Measurements from ENCODE around the gene HSH2D. TPM values are rescaled to one million over a fixed set of nuclear protein-coding genes. Genes with fewer than 3 reads are reported as not detected.

The HSH2D gene
- polyA plus RNA-seq, 10 donors: 0.07 to 1.3 (median 0.37) TPM

GRCh38 chr19:16193466-16193865 is 50.0 kb downstream of the HSH2D start:
- no peak for DNase-seq

DNA sequence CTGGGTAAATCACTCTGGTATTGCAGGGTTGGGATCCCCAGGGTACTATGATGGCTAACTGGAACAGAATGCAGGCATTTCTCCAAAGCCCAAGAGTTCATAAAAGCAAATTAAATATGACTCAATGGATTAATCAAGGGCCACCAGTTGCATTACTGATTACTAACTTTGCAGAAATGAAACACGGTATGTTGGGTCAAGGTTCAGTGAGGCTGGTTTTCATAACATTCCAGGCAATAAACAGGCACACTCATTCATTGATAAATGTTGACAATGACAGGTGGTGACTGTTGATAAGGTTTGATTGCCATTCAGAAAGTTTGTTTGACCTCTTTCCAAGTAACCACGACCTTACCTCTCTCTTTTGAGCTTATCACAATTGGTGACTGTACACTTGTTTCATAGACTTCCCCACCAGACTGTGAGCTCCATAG is 53.7 kb downstream of the HSH2D start:
- peak in 1 of 3 donors; percentile 76 for DNase-seq

DNA sequence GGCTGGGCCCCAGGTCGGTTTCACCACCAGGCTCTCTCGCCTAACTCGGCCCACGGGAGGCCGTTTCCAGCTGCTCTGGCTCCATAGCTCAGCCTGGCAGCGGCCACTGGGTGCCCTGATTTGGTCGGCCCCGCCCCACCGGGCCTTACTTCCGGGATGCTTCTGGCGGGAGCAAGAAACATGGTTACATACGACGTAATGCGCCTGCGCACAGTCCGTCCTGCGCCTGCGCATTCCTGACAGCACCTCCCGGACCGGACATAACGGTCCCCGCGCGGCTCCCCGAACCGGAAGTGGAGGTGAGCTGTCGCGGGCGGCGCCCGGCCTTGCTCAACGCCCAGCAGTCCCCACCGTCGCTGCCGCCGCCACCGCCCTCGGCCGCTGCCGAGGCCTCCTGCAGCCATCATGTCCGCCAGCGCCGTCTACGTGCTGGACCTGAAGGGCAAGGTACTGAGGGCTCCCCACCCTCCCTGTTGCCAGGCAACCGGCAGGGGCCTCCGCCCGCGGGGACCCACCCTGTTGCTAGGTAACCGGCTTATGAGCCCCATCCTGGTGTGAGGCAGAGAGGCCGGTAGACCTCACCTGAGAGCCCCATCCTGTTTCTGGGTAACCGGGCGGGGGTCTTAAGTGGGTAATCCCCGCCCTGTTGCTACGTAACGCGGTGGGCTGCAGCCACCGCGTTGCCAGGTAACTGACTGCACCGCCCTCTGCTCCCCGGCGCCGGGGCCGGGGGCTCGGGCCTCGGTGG is 54.3 kb downstream of the HSH2D start, which contains the start of gene AP1M1:
TSS of gene AP1M1 (plus strand) at position 290 of the 748 bp plus-strand sequence. CDS start at position 406, 116 bp downstream.
- DNase-seq: peak; percentile 98 to 99 (median 99)

- DNase-seq: no peak
Observed at GRCh38 chr19:16198370-16198651, 54.8 kb downstream of the HSH2D start.

- no peak for DNase-seq
Observed at GRCh38 chr19:16199275-16199932, 55.9 kb downstream of the HSH2D start.

DNA sequence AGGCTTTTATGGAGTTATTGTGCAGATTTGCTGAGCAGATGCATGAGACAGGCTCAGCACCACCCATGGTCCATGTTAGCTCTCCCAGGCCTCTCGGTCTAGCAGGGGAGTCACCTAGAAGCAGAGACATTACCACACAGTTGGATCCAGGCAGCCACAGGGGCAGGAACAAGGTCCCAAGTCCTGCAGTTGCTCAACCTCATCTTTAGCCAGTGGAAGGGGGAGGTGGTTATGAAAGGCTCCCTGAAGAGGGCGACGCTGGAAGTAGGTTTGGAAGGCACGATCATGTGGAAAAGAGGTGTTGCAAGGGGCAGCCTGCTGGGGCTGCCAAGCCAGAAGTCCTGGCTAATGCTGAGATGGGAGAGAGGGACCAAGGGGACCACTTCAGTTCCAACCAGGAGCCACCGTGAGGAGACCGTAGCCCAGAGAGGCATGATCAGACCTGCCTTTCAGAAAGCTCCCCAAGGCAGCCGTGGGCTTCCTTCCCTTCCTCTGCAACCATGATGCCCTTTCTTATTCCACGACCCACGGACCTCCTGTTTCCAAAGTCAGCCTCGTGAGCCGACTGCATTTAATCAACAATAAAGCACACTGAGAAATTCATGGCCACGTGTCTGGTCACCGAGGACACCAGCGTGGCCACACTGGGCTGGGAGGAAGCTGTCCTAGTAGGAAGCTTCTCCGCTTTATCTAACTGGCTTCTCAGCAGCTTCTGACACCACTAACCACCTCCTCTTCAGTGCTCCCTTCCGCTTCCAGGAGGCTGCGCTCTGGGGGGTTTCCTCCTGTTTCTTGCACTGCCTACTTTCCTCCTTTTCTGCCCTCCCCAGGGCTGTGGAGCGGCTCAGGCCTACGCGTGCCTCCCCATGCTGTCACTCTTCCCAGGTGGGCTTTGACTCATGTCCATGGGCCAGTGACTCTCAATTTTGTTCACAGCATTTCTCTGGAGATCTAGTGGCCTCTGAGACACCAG is 56.8 kb downstream of the HSH2D start:
- DNase-seq: no peak

DNA sequence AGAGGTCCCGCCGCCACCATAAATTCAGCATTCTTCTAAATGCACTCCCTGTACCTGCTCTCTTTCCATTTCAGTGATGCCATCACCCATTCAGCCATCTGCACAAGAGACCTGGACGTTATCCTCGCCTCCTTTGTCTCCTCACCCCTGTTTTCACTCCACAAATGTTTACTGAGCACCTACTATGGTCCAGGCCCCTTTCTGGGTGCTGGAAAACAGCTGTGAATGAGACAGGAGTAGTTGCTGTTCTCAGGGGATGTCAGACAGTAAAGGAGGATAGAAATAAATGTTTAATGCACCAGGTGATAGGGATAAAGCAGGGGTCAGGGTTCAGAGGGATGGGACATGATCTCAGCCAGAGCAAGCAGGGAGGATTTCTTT is 57.5 kb downstream of the HSH2D start:
- no peak for DNase-seq

- no peak for DNase-seq
Observed at GRCh38 chr19:16202320-16203255, 59.1 kb downstream of the HSH2D start.

GRCh38 chr19:16203256-16204004 is 59.9 kb downstream of the HSH2D start:
- DNase-seq: no peak

DNA sequence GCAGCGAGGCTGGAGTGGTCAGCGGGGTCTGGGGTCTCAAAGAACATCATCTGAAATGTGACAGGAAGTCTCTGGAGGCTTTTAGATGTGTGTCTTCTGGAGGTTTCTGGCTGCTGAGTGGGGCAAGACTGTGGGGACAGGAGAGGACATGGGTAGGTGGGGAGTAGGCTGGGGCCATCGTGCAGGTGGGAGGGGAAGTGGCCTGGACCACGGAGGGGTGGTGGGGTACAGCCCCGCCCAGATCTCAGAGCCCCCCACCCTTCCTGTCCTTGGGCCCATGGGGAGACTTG is 60.5 kb downstream of the HSH2D start:
- no peak for DNase-seq

GRCh38 chr19:16205205-16206045 is 61.9 kb downstream of the HSH2D start:
- DNase-seq: peak in 2 of 3 donors; percentile 45 to 52

GRCh38 chr19:16206046-16206605 is 62.6 kb downstream of the HSH2D start:
- DNase-seq: no peak

GRCh38 chr19:16206637-16207036 is 63.2 kb downstream of the HSH2D start:
- no peak for DNase-seq

DNA sequence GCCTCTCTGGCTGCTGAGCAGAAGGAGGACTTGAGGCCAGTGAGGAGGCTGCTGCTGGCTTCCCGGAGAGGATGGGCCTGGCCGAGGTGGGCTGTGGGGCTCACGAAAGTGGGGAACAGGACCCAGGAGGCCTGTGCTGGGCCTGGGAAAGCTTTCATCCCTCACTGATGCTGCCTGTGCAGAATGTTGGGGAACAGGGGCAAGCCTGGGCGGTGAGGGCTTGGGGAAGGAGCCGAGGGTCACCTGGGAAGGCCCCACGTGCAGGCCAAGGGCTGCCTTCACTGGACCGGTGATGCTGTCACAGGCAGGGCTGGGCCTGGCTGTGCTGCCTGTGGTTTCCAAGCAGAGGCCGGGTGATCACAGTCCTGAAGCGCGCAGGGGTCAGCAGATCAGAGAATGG is 63.6 kb downstream of the HSH2D start:
- DNase-seq: no peak

GRCh38 chr19:16207490-16208025 is 64.1 kb downstream of the HSH2D start:
- DNase-seq: no peak
